Smooth muscle cell (in vitro differentiated cells): ENCODE measurements around the gene GRIK5. TPM values are rescaled to one million over a fixed set of nuclear protein-coding genes. Genes with fewer than 3 reads are reported as not detected.
A peak's percentile ranks its signal among the peaks of the same experiment; 100 is the strongest.

ENCODE experiments used
- DNase-seq: peaks from one replicate; lab custom pipeline; 2025; ENCODE audit not compliant: unreplicated experiment; lab: John Stamatoyannopoulos, UW
- H2AFZ ChIP-seq: fragments of 200-600 bp; sonication (generic); 2 replicates; pipeline ENCODE4 v1.6.0; 2016; ENCODE audit warnings: antibody characterized with exemption, low read depth, mild to moderate bottlenecking
- H3F3A ChIP-seq: fragments of 200-600 bp; sonication (generic); 2 replicates; pipeline ENCODE4 v1.6.0; 2017; ENCODE audit warnings: antibody characterized with exemption, low read depth
- H3K27ac ChIP-seq: fragments of 200-600 bp; sonication (generic); 2 replicates; pipeline ENCODE4 v1.5.1; 2016; ENCODE audit warnings: low read depth, mild to moderate bottlenecking
- H3K27me3 ChIP-seq: fragments of 200-600 bp; sonication (generic); 2 replicates; pipeline ENCODE4 v1.6.1; 2016; ENCODE audit warnings: low read depth, mild to moderate bottlenecking
- H3K36me3 ChIP-seq: fragments of 200-600 bp; sonication (generic); 2 replicates; pipeline ENCODE4 v1.5.1; 2016; ENCODE audit warnings: low read depth
- H3K4me1 ChIP-seq: fragments of 200-600 bp; sonication (generic); 2 replicates; pipeline ENCODE4 v1.5.1; 2016; ENCODE audit warnings: low read depth
- H3K4me2 ChIP-seq: fragments of 200-600 bp; sonication (generic); 2 replicates; pipeline ENCODE4 v1.6.0; 2016; ENCODE audit warnings: mild to moderate bottlenecking
- H3K4me3 ChIP-seq: fragments of 200-600 bp; sonication (generic); 2 replicates; pipeline ENCODE4 v1.5.1; 2016; ENCODE audit warnings: mild to moderate bottlenecking
- H3K79me2 ChIP-seq: fragments of 200-600 bp; sonication (generic); 2 replicates; pipeline ENCODE4 v1.6.0; 2016; ENCODE audit warnings: low read depth, mild to moderate bottlenecking
- H3K9ac ChIP-seq: fragments of 200-600 bp; sonication (generic); 2 replicates; pipeline ENCODE4 v1.6.0; 2016; ENCODE audit warnings: low read depth
- H3K9me3 ChIP-seq: fragments of 200-600 bp; sonication (generic); replicated peaks from 2 replicates; pipeline ENCODE4 v1.5.1; 2016; ENCODE audit warnings: low read depth
- H4K20me1 ChIP-seq: fragments of 200-600 bp; sonication (generic); 2 replicates; pipeline ENCODE4 v1.6.0; 2016; ENCODE audit warnings: low read depth
- WGBS: methylation state at CpG from one replicate; pipeline ENCODE4 v1.1.7; 2016; ENCODE audit warnings: low lambda C conversion rate; 5-methylcytosine and 5-hydroxymethylcytosine counted together
- polyA plus RNA-seq: library from polyadenylated mRNA; unstranded; fragments of >200 nt; fragmentation: Nextera tagmentation; extraction: Ambion mirVana; gene quantifications from 2 replicates; pipeline ENCODE4 v1.2.1, GENCODE V29; 2016
- total RNA-seq: library from RNA; depleted of rRNA; stranded (reverse); fragments of >200 nt; gene quantifications from 2 replicates; pipeline ENCODE4 v1.2.3, GENCODE V29; 2014
- TF ChIP-seq, protein P1 (sequence below): fragments of 200-600 bp; sonication (generic); IDR thresholded peaks from 2 replicates; pipeline ENCODE4 v1.5.1; 2017; ENCODE audit warnings: borderline replicate concordance, mild to moderate bottlenecking, antibody characterized with exemption; ENCODE audit not compliant: insufficient read depth, poor library complexity, severe bottlenecking

The GRIK5 gene
- total and polyA plus RNA-seq, 2 experiments from 2014 or later, result 0.67 to 2.0 TPM

- no peak overlapping the region for H3K4me3 ChIP-seq
- no peak overlapping the region for H3K9ac ChIP-seq
- H3K27ac ChIP-seq, result no peak overlapping the region
- no peaks in the 10 kb centered on the region for H3K27me3 ChIP-seq
- H4K20me1 ChIP-seq, result no peaks in the 10 kb centered on the region
- WGBS, result 92% methylated on average over 4 of the region's 4 CpGs
- no peaks in the 10 kb centered on the region for H3K79me2 ChIP-seq
- no peak for DNase-seq
- H3K9me3 ChIP-seq, result no peaks in the 10 kb centered on the region
- H3K4me1 ChIP-seq, result peaks cover 18% of the 10 kb centered on the region
- H3K36me3 ChIP-seq, result no peaks in the 10 kb centered on the region
- TF ChIP-seq, protein P1, sequence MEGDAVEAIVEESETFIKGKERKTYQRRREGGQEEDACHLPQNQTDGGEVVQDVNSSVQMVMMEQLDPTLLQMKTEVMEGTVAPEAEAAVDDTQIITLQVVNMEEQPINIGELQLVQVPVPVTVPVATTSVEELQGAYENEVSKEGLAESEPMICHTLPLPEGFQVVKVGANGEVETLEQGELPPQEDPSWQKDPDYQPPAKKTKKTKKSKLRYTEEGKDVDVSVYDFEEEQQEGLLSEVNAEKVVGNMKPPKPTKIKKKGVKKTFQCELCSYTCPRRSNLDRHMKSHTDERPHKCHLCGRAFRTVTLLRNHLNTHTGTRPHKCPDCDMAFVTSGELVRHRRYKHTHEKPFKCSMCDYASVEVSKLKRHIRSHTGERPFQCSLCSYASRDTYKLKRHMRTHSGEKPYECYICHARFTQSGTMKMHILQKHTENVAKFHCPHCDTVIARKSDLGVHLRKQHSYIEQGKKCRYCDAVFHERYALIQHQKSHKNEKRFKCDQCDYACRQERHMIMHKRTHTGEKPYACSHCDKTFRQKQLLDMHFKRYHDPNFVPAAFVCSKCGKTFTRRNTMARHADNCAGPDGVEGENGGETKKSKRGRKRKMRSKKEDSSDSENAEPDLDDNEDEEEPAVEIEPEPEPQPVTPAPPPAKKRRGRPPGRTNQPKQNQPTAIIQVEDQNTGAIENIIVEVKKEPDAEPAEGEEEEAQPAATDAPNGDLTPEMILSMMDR, result no peak
- no peak overlapping the region for H3K4me2 ChIP-seq
- no peak overlapping the region for H2AFZ ChIP-seq
- peaks cover 18% of the 10 kb centered on the region for H3F3A ChIP-seq
Measured at GRCh38 chr19:42115705-42116104, 45.7 kb upstream of the GRIK5 start.

GRCh38 chr19:42115219-42115618, 45.2 kb upstream of the GRIK5 start:
- H3K9ac ChIP-seq, result no peak overlapping the region
- no peaks in the 10 kb centered on the region for H4K20me1 ChIP-seq
- DNase-seq, result no peak
- H3K27me3 ChIP-seq, result no peaks in the 10 kb centered on the region
- no peaks in the 10 kb centered on the region for H3K79me2 ChIP-seq
- TF ChIP-seq, protein P1, result no peak
- H3K36me3 ChIP-seq, result no peaks in the 10 kb centered on the region
- peaks cover 18% of the 10 kb centered on the region for H3K4me1 ChIP-seq
- no peak overlapping the region for H2AFZ ChIP-seq
- no peaks in the 10 kb centered on the region for H3K9me3 ChIP-seq
- H3K4me3 ChIP-seq, result no peak overlapping the region
- WGBS, result 68% methylated on average over 4 of the region's 4 CpGs
- H3F3A ChIP-seq, result peaks cover 18% of the 10 kb centered on the region
- no peak overlapping the region for H3K4me2 ChIP-seq
- H3K27ac ChIP-seq, result peak overlapping the region; percentile 91

- H2AFZ ChIP-seq, result no peak overlapping the region
- H4K20me1 ChIP-seq, result no peaks in the 10 kb centered on the region
- no peak overlapping the region for H3K4me3 ChIP-seq
- peak overlapping the region; percentile 62 for H3K4me2 ChIP-seq
- H3F3A ChIP-seq, result peaks cover 18% of the 10 kb centered on the region
- H3K36me3 ChIP-seq, result no peaks in the 10 kb centered on the region
- H3K27ac ChIP-seq, result peak overlapping the region; percentile 91
- H3K27me3 ChIP-seq, result no peaks in the 10 kb centered on the region
- no peaks in the 10 kb centered on the region for H3K9me3 ChIP-seq
- H3K4me1 ChIP-seq, result peaks cover 18% of the 10 kb centered on the region
- TF ChIP-seq, protein P1, result no peak
- no peak for DNase-seq
- H3K79me2 ChIP-seq, result no peaks in the 10 kb centered on the region
- peak overlapping the region; percentile 40 for H3K9ac ChIP-seq
- 70% methylated on average over 7 of the region's 7 CpGs for WGBS
Measured at GRCh38 chr19:42114412-42114811, 44.4 kb upstream of the GRIK5 start.

DNA sequence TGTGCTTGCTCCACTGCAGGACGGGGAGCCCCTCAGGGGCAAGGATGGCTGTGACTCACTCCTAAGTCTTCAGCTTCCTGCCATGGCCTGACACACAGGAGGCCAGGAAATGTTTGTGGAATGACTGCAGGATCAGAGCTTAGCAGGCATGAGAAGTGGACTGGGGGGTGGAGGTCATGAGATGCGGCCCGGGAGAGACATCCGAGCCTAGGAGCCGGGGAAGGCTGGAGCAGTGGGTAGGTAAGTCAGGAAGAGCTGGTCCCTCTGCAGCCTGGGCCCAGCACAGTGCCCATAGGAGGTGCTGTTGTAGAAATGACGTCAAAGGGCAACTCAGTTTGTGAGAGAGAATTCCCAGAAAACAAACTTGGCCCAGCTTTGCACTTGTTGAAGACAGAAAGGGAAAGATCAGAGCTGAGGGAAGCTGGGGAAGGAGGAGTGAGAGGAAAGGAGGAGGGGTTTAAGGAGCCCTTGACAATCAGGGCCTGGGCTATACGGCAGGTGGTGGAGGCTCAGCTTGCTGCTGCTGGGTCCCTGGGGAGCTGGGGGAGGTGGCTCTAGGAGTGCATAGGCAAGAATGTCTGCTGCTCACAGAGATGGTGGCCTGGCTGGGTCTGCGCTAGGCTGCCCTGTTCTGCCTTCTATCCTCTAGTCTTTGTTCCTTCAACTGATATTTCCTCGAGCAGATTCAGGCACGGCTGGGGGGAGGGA, 43.8 kb upstream of the GRIK5 start:
- peak; percentile 32 for DNase-seq
- Histone ChIP-seq H3F3A (peaks cover 18% of the 10 kb centered on the region), H3K4me2 (peak overlapping the region; percentile 62), H2AFZ (no peak overlapping the region), H4K20me1 (no peaks in the 10 kb centered on the region), H3K79me2 (no peaks in the 10 kb centered on the region), H3K4me1 (peaks cover 18% of the 10 kb centered on the region), H3K27ac (peak overlapping the region; percentile 91), H3K9me3 (no peaks in the 10 kb centered on the region), H3K9ac (peak overlapping the region; percentile 40), H3K4me3 (no peak overlapping the region), H3K27me3 (no peaks in the 10 kb centered on the region), H3K36me3 (no peaks in the 10 kb centered on the region)
- WGBS, result 24% methylated on average over 10 of the region's 10 CpGs
- TF ChIP-seq, protein P1, result peak; percentile 11
